ENCODE data around the gene CACHD1. TPM values are rescaled to one million over a fixed set of nuclear protein-coding genes. Genes with fewer than 3 reads are reported as not detected.

CACHD1 gene
- total RNA-seq, 2 experiments from 2014 or later = 0.27 to 0.33 TPM

DNA sequence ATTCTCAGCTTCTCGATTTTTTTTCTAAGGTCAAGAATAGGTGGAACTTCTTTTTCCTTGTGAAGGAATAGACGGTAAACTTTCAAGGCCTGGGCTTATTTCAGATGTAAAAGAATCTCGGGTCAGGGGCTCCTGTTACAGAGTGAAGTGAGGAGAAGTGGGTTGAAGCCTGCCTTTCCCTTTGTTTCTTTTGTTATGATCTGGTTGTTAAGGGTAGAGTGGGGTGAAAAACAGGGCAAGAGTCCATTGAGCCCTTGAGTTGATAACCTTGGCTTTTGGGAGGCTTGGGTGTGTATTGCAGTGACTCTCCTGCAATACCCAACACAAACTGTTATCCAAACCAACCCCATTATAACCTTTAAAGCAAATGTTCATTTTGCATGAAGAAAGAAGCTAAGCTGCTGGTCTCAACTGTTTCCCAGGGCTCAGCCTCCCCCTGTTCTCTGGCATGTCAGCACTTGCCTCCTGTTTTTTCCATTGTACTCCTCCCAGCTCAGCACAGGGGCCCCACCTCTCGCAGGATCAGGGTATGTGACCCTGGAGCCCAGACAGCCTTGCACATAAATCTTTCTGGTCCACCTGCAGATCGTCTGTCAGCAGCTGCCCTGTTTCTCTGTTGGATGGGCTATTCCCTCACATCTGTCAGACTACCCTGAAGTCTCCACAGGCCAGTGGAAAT lies 102.4 kb downstream of the CACHD1 start:
- ChIA-PET POLR2A (no interaction called here), CTCF (no interaction called here)
- Mint-ChIP-seq H3K4me3 (no peak overlapping the region), H3K27ac (no peak overlapping the region), H3K36me3 (no peaks in the 10 kb centered on the region), H3K27me3 (peaks cover 5% of the 10 kb centered on the region), H3K4me1 (ENCODE audit: low read depth) (no peaks in the 10 kb centered on the region), H3K9me3 (no peaks in the 10 kb centered on the region)
- no peak for DNase-seq
- intact Hi-C loops (cut with micrococcal nuclease) = no loop called here

DNA sequence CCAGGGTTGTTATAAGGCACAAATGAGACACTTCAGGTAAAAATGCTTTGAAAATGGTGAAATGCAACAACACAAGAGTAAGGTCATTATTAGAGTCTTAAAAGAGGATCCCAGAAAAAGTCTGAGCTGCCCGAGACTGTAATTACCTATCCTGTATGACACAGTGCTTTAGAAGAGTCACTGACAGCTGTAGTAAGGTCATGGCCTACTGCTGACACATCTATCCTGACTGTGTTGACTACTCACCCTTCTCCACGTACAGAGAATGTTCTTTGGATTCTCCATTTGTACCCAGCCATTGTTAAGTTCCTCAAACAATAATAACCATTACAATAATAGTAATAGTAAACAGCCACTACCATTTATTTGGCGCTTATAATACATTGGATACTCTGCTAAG lies 104.4 kb downstream of the CACHD1 start:
- POLR2A ChIA-PET = no interaction called here
- Mint-ChIP-seq H3K9me3 (no peaks in the 10 kb centered on the region), H3K4me1 (ENCODE audit: low read depth) (no peaks in the 10 kb centered on the region), H3K27ac (no peak overlapping the region), H3K36me3 (no peaks in the 10 kb centered on the region), H3K4me3 (no peak overlapping the region), H3K27me3 (peaks cover 5% of the 10 kb centered on the region)
- DNase-seq = no peak
- intact Hi-C loops (cut with micrococcal nuclease) = no loop called here
- CTCF ChIA-PET = no interaction called here

DNA sequence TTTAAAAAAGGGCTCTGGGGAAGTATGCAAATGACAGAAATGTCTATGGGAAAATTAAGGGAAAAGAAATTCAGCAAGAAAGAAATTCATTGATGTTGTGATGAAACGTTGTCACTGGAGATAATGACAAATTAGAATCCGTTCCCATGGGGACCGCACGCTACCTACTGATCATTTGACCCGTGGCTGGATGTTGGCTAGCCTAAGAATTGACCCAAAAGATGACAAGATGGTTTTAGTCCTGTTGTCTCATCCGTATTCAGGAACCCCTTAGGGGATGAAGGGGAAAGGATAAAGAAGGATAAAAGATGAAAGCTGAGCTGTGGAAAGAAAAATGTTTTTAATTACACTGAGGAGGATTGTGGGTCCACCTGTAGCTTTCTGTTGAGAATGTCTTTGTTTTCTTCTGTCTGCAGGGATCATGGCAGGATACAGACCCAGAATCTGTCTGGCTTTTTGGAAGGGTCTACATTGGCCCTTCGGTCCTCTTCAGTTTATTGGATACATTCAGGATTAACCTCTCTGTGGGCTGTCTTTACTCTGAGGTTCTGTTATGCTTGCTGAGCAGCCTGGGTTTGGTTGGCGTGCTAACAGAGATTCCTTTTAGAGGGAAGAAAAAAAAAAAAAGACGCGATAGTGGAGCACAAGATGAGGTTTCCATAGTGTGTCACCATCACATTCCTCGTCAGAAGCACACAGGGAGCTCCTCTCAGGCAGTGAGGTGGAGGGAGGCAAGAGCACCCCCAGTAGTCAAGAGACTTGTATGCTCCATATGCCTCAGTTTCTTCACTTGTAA lies 106.2 kb downstream of the CACHD1 start:
- intact Hi-C loops (cut with micrococcal nuclease) = no loop called here
- H3K9me3 Mint-ChIP-seq = no peaks in the 10 kb centered on the region
- ChIA-PET POLR2A (no interaction called here), CTCF (no interaction called here)
- no peak overlapping the region for H3K4me3 Mint-ChIP-seq
- no peak for DNase-seq
- no peak overlapping the region for H3K27ac Mint-ChIP-seq
- H3K36me3 Mint-ChIP-seq = no peaks in the 10 kb centered on the region
- H3K4me1 Mint-ChIP-seq (ENCODE audit: low read depth) = no peaks in the 10 kb centered on the region
- no peaks in the 10 kb centered on the region for H3K27me3 Mint-ChIP-seq

DNA sequence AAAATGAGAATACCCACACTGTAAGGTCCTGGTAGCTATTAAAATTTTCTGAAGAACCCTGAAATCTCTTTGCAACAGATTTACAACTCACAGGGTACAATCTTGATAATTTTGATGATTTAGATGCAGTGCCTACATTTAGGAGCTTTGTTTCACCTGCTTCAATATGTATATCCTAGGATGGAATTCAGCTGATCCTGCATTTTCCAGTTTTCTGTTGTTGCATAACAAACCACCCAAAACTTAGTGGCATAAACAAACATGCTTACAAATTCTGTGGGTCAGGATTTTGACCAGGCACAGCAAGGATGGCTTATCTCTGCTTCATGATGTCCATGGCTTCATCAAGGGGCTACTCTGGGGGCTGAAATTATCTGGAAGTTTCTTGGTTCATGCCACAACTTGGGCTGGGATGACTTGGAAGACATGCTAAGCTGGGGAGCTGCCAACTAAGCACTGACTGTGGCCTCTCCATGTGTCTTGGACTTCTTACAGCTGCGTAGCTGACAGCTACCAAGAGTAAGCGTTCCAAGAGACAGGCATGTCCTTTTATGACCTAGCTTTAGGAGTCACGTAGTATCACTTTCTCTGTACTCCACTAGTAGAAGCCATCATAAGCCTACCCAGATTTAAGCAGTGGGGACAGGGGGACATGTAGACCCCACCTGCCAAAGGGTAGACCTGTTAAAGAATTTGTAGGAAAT lies 108.5 kb downstream of the CACHD1 start:
- no peaks in the 10 kb centered on the region for H3K27me3 Mint-ChIP-seq
- ChIA-PET POLR2A (no interaction called here), CTCF (interaction anchor here (0.5 kb wide), 1 partner anchor 28 kb away, joined by 3 read pairs; no protein-coding TSS in a partner anchor)
- H3K4me1 Mint-ChIP-seq (ENCODE audit: low read depth) = no peaks in the 10 kb centered on the region
- DNase-seq = no peak
- H3K9me3 Mint-ChIP-seq = no peaks in the 10 kb centered on the region
- H3K4me3 Mint-ChIP-seq = no peak overlapping the region
- H3K27ac Mint-ChIP-seq = no peak overlapping the region
- H3K36me3 Mint-ChIP-seq = no peaks in the 10 kb centered on the region
- intact Hi-C loops (cut with micrococcal nuclease) = no loop called here

DNA sequence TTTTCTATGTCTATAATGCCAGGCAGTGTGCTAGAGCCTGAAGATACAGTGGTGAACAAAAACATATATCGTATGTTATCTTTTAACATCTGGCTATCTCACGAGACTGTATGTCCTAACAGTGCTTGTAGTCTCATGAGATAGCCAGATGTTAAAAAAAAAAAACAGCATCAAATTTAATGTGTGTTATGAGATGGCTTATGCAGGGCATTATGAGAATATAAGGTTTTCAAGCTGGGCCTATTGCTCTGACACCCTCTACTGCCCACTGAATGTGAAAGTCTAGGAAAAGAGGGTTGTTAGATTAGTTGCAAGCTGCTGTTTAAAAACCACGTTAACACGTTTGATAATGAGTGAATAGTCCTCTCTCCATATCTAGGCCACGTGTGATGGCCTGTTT lies 109.8 kb downstream of the CACHD1 start:
- H3K36me3 Mint-ChIP-seq = no peaks in the 10 kb centered on the region
- H3K27me3 Mint-ChIP-seq = no peaks in the 10 kb centered on the region
- no peaks in the 10 kb centered on the region for H3K4me1 Mint-ChIP-seq (ENCODE audit: low read depth)
- CTCF ChIA-PET = no interaction called here
- no peak overlapping the region for H3K4me3 Mint-ChIP-seq
- no peak overlapping the region for H3K27ac Mint-ChIP-seq
- no peaks in the 10 kb centered on the region for H3K9me3 Mint-ChIP-seq
- POLR2A ChIA-PET = no interaction called here
- DNase-seq = no peak
- intact Hi-C loops (cut with micrococcal nuclease) = no loop called here

DNA sequence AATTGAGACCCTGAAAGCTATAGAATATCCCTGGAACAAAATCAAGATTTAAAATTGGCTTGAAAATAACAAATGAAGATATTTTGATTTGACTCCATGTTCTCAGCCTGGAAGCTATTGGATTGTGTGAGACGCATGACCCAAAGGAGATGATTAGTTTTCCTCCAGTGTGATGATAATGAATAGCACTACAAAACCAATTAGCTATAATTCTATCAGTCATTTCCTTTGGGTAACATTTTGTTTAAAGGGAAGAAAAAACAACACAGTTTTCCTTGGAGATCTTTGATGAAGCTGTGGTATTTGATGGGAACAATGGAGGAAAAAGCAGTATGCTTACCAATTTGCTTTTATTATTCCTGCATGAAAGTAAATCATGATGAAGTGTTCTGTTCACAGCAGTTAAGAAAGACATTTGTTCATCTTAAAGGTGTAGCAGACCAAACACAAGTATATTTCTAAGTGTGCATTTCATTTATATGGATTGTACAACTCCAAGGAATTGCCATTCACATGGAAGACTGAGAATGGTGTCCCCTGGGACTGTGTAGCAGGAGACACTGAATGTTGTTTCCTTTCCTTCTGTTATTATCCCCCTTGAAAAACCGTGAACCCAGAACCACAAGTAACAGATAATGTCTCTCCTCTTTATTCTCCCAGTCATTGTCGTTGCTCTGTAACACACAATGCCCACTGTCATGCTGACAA lies 111.4 kb downstream of the CACHD1 start:
- CTCF ChIA-PET = no interaction called here
- Mint-ChIP-seq H3K4me1 (ENCODE audit: low read depth) (no peaks in the 10 kb centered on the region), H3K4me3 (no peak overlapping the region), H3K9me3 (no peaks in the 10 kb centered on the region), H3K27me3 (no peaks in the 10 kb centered on the region), H3K27ac (no peak overlapping the region), H3K36me3 (no peaks in the 10 kb centered on the region)
- intact Hi-C loops (cut with micrococcal nuclease) = no loop called here
- POLR2A ChIA-PET = no interaction called here
- no peak for DNase-seq

DNA sequence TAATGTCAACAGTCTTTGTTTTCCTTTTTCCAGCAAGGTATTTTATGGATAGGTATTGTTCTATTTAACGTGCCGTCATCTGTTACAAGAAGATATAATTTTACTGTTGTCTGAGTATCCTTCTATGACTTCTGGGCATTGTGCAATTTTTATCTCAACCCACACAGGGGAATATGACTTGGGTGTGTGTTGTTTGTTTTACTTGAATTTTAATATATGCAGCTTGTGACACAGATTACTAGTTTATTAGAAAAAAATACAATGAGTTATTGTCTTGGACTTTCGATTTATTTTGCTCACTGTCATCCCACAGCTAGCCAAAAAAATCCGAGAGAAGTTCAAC lies 111.9 kb downstream of the CACHD1 start:
- no peaks in the 10 kb centered on the region for H3K9me3 Mint-ChIP-seq
- intact Hi-C loops (cut with micrococcal nuclease) = no loop called here

DNA sequence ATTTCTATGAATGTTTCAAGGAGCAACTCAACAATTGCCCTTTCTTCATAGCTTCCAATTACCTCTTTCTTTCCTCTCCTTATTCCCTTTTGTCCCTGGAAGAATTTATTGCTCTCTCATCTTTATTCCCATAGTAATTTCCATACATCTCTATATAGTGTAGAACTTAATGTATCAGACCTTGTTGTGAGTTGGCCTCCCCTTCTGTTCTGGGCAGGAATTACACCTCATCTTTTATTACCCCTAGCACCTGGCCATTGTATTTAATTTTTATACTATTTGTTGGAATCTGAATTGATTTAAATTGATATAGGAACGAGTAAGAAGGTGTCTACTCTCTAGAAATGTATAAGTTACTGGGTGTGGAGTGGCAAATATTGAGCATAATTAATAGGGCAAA lies 114.5 kb downstream of the CACHD1 start:
- H3K27ac Mint-ChIP-seq = no peak overlapping the region
- H3K4me3 Mint-ChIP-seq = no peak overlapping the region
- no peak for DNase-seq
- no peaks in the 10 kb centered on the region for H3K4me1 Mint-ChIP-seq (ENCODE audit: low read depth)
- H3K27me3 Mint-ChIP-seq = no peaks in the 10 kb centered on the region
- H3K36me3 Mint-ChIP-seq = no peaks in the 10 kb centered on the region
- ChIA-PET CTCF (no interaction called here), POLR2A (no interaction called here)
- intact Hi-C loops (cut with micrococcal nuclease) = no loop called here
- H3K9me3 Mint-ChIP-seq = no peaks in the 10 kb centered on the region

More for the DNA sequence above, 111.9 kb downstream of the CACHD1 start:
- H3K36me3 Mint-ChIP-seq = no peaks in the 10 kb centered on the region
- no peaks in the 10 kb centered on the region for H3K27me3 Mint-ChIP-seq
- H3K4me1 Mint-ChIP-seq (ENCODE audit: low read depth) = no peaks in the 10 kb centered on the region
- no peak overlapping the region for H3K27ac Mint-ChIP-seq
- H3K4me3 Mint-ChIP-seq = no peak overlapping the region
- POLR2A ChIA-PET = no interaction called here
- CTCF ChIA-PET = no interaction called here
- no peak for DNase-seq

DNA sequence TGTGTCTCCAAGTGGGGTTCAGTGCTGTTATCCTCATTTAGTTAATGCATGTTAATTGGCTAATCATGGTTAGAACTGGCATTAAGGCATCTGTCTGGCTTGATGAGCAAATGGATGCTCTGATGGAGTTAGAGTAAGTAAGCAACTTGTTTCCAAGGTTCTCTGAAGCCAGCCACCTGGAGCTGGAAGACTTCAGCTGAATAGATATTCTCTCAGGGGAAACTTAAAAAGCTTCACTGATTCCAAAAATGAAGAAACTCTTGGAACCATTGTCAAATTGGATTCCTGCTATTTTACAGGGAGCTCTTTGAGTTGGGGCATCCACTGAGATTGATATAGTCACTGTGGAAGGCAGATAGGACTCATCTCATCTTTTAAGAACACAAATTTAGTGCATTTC lies 118.9 kb downstream of the CACHD1 start:
- ChIA-PET CTCF (no interaction called here), POLR2A (no interaction called here)
- no peak for DNase-seq
- H3K36me3 Mint-ChIP-seq = no peaks in the 10 kb centered on the region
- no peak overlapping the region for H3K27ac Mint-ChIP-seq
- no peaks in the 10 kb centered on the region for H3K4me1 Mint-ChIP-seq (ENCODE audit: low read depth)
- H3K9me3 Mint-ChIP-seq = no peaks in the 10 kb centered on the region
- H3K4me3 Mint-ChIP-seq = no peak overlapping the region
- intact Hi-C loops (cut with micrococcal nuclease) = no loop called here
- no peaks in the 10 kb centered on the region for H3K27me3 Mint-ChIP-seq

DNA sequence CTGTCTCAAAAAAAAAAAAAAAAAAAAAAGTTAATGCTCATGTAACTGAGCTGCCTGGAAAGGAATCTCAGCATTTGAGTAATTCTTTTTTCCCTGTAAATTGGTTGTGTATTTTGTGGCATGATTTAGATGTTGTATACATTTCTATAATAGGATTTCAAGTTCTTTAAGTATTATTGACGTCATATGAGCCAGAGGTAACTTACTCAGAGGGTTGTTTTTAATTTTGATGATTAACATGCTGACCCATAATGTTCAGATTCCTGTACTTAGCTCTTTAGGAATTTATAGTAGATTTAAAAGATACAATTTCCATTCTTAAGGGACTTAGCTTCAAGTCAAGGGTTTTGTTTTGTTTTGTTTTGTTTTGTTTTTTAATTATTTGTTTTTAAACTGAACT lies 120.4 kb downstream of the CACHD1 start:
- ChIA-PET CTCF (no interaction called here), POLR2A (interaction anchor here (0.5 kb wide), 1 partner anchor 285 kb away, joined by 3 read pairs; no protein-coding TSS in a partner anchor)
- Mint-ChIP-seq H3K9me3 (no peaks in the 10 kb centered on the region), H3K27ac (no peak overlapping the region), H3K4me3 (no peak overlapping the region), H3K36me3 (no peaks in the 10 kb centered on the region), H3K27me3 (no peaks in the 10 kb centered on the region), H3K4me1 (ENCODE audit: low read depth) (no peaks in the 10 kb centered on the region)
- no peak for DNase-seq
- intact Hi-C loops (cut with micrococcal nuclease) = no loop called here

DNA sequence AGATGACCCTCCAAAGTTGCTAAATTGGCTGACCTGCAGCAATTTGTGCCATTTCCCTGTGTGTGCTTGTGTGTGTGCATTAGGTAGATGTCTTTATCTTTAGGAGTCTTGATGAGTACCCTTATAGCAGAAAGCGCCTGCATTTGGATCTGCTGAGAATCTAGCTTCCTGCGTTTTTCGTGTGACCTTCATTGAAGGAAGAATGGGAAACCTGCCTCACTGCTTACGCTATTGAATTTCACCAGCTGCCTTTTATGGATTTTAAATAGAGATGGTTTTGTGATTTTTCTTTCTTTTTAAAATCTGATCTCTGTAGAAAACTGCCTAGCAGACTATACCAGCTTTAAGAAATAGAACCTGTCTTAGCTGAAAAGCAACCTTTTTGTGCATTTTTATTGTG lies 124.5 kb downstream of the CACHD1 start:
- no peak for DNase-seq
- H3K27ac Mint-ChIP-seq = no peak overlapping the region
- no peaks in the 10 kb centered on the region for H3K36me3 Mint-ChIP-seq
- H3K27me3 Mint-ChIP-seq = no peaks in the 10 kb centered on the region
- intact Hi-C loops (cut with micrococcal nuclease) = no loop called here
- no peaks in the 10 kb centered on the region for H3K9me3 Mint-ChIP-seq
- CTCF ChIA-PET = no interaction called here
- H3K4me1 Mint-ChIP-seq (ENCODE audit: low read depth) = no peaks in the 10 kb centered on the region
- no peak overlapping the region for H3K4me3 Mint-ChIP-seq
- POLR2A ChIA-PET = no interaction called here

DNA sequence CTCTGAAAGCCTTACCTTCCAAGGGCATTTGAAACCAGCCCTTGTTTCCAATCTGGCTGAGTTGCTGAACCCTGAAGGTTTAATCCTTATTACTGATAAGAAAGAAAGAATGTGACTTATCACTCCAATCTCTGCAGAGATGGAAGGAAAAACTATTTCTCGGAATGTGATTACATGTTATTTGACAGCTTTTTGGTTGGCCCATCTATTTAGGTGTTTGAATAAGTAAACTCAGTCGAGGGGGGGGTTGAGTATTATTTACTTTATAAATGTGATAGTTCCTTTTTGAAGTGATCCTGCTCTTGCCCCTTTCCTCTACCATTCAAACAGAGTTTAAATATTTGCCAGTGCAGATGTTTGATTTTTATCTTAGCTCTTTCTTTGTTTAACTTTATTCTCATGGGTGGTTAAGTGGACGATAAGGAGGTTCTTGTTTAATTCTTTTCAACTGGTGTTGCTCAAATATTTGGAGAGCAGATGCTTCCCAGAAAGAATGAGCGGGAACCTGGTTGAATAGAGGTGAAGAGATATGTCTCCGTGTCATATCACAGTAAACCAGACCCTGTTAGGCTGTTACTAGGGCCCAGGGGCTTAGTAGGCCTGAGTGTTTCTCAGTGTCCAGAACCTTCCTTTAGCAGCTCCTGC lies 126.1 kb downstream of the CACHD1 start:
- Mint-ChIP-seq H3K4me1 (ENCODE audit: low read depth) (no peaks in the 10 kb centered on the region), H3K36me3 (no peaks in the 10 kb centered on the region), H3K4me3 (no peak overlapping the region), H3K27ac (no peak overlapping the region), H3K27me3 (no peaks in the 10 kb centered on the region), H3K9me3 (no peaks in the 10 kb centered on the region)
- no peak for DNase-seq
- intact Hi-C loops (cut with micrococcal nuclease) = no loop called here
- POLR2A ChIA-PET = no interaction called here
- CTCF ChIA-PET = no interaction called here
